ENCODE measurements around the gene DNMT1. TPM values are rescaled to one million over a fixed set of nuclear protein-coding genes. Genes with fewer than 3 reads are reported as not detected.
"Not testable (repeated sequence)": the region's sequence is repeated elsewhere in the genome, so short reads cannot be mapped to it uniquely, and the experiment has no call there.

DNMT1 gene
- total RNA-seq, 2 donors from 2014 or later, result 163 to 189 TPM

- Histone ChIP-seq H3K4me3 (ENCODE audit: low read length) (no peak overlapping the region), H3K4me1 (ENCODE audit: control insufficient read depth, insufficient read depth, low read length) (no peaks in the 10 kb centered on the region), H3K36me3 (ENCODE audit: control insufficient read depth, insufficient read depth, low read length) (no peaks in the 10 kb centered on the region), H3K9me3 (ENCODE audit: control insufficient read depth, low read length) (no peaks in the 10 kb centered on the region), H3K9ac (ENCODE audit: extremely low read depth, low read length, poor library complexity, severe bottlenecking) (no peak overlapping the region), H3K27me3 (ENCODE audit: control insufficient read depth, insufficient read depth, low read length, poor library complexity, severe bottlenecking) (no peaks in the 10 kb centered on the region), H3K27ac (ENCODE audit: low read depth, low read length) (no peak overlapping the region)
- WGBS, 2 experiments (ENCODE audit: insufficient coverage in 1 of 2, insufficient read length in 1 of 2), result 91 to 93% methylated on average over 3 to 4 of the region's 4 CpGs
- DNase-seq, result no peak
- Mint-ChIP-seq H3K9me3 (peaks cover 4% of the 10 kb centered on the region), H3K36me3 (ENCODE audit: low read depth) (no peaks in the 10 kb centered on the region), H3K27me3 (ENCODE audit: insufficient read depth) (peaks cover 3% of the 10 kb centered on the region), H3K27ac (no peak overlapping the region), H3K4me3 (no peak overlapping the region), H3K4me1 (no peaks in the 10 kb centered on the region)
- no peak for TF ChIP-seq CTCF (conservative IDR thresholded peaks at IDR 0.05)
Measured at GRCh38 chr19:10205636-10206035, 10.9 kb upstream of the DNMT1 start.

GRCh38 chr19:10203686-10204085 is 8.9 kb upstream of the DNMT1 start:
- Histone ChIP-seq H3K4me1 (ENCODE audit: control insufficient read depth, insufficient read depth, low read length) (no peaks in the 10 kb centered on the region), H3K36me3 (ENCODE audit: control insufficient read depth, insufficient read depth, low read length) (no peaks in the 10 kb centered on the region), H3K27me3 (ENCODE audit: control insufficient read depth, insufficient read depth, low read length, poor library complexity, severe bottlenecking) (no peaks in the 10 kb centered on the region), H3K4me3 (ENCODE audit: low read length) (no peak overlapping the region), H3K9ac (ENCODE audit: extremely low read depth, low read length, poor library complexity, severe bottlenecking) (no peak overlapping the region), H3K9me3 (ENCODE audit: control insufficient read depth, low read length) (no peaks in the 10 kb centered on the region), H3K27ac (ENCODE audit: low read depth, low read length) (no peak overlapping the region)
- no peaks in the 10 kb centered on the region for H3K36me3 Mint-ChIP-seq (ENCODE audit: low read depth)
- no peaks in the 10 kb centered on the region for H3K4me1 Mint-ChIP-seq
- H3K27me3 Mint-ChIP-seq (ENCODE audit: insufficient read depth), result peaks cover 3% of the 10 kb centered on the region
- peaks cover 4% of the 10 kb centered on the region for H3K9me3 Mint-ChIP-seq
- WGBS, 2 experiments (ENCODE audit: insufficient coverage in 1 of 2, insufficient read length in 1 of 2), result 91 to 94% methylated on average over 2 to 3 of the region's 3 CpGs
- DNase-seq, result no peak
- no peak overlapping the region for H3K4me3 Mint-ChIP-seq
- TF ChIP-seq CTCF (conservative IDR thresholded peaks at IDR 0.05), result no peak
- H3K27ac Mint-ChIP-seq, result no peak overlapping the region

GRCh38 chr19:10201176-10201575 is 6.4 kb upstream of the DNMT1 start:
- Histone ChIP-seq H3K4me3 (ENCODE audit: low read length) (no peak overlapping the region), H3K9ac (ENCODE audit: extremely low read depth, low read length, poor library complexity, severe bottlenecking) (no peak overlapping the region), H3K9me3 (ENCODE audit: control insufficient read depth, low read length) (no peaks in the 10 kb centered on the region), H3K4me1 (ENCODE audit: control insufficient read depth, insufficient read depth, low read length) (no peaks in the 10 kb centered on the region), H3K36me3 (ENCODE audit: control insufficient read depth, insufficient read depth, low read length) (no peaks in the 10 kb centered on the region), H3K27me3 (ENCODE audit: control insufficient read depth, insufficient read depth, low read length, poor library complexity, severe bottlenecking) (no peaks in the 10 kb centered on the region), H3K27ac (ENCODE audit: low read depth, low read length) (no peak overlapping the region)
- H3K27ac Mint-ChIP-seq, result no peak overlapping the region
- H3K36me3 Mint-ChIP-seq (ENCODE audit: low read depth), result no peaks in the 10 kb centered on the region
- no peak for DNase-seq
- 91 to 100% methylated on average over 2 to 3 of the region's 3 CpGs for WGBS, 2 experiments (ENCODE audit: insufficient coverage in 1 of 2, insufficient read length in 1 of 2)
- H3K9me3 Mint-ChIP-seq, result peaks cover 2% of the 10 kb centered on the region
- no peak for TF ChIP-seq CTCF (conservative IDR thresholded peaks at IDR 0.05)
- no peaks in the 10 kb centered on the region for H3K4me1 Mint-ChIP-seq
- peaks cover 3% of the 10 kb centered on the region for H3K27me3 Mint-ChIP-seq (ENCODE audit: insufficient read depth)
- no peak overlapping the region for H3K4me3 Mint-ChIP-seq

- not testable (repeated sequence) for H3K4me3 ChIP-seq (ENCODE audit: low read length); H3K36me3 Mint-ChIP-seq (ENCODE audit: low read depth); H3K36me3 ChIP-seq (ENCODE audit: control insufficient read depth, insufficient read depth, low read length); H3K9ac ChIP-seq (ENCODE audit: extremely low read depth, low read length, poor library complexity, severe bottlenecking); H3K9me3 Mint-ChIP-seq; H3K4me1 ChIP-seq (ENCODE audit: control insufficient read depth, insufficient read depth, low read length); H3K27ac ChIP-seq (ENCODE audit: low read depth, low read length); H3K4me1 Mint-ChIP-seq; DNase-seq; H3K9me3 ChIP-seq (ENCODE audit: control insufficient read depth, low read length); H3K27me3 Mint-ChIP-seq (ENCODE audit: insufficient read depth); H3K27ac Mint-ChIP-seq; H3K27me3 ChIP-seq (ENCODE audit: control insufficient read depth, insufficient read depth, low read length, poor library complexity, severe bottlenecking); H3K4me3 Mint-ChIP-seq
- 88 to 95% methylated on average over 11 to 15 of the region's 15 CpGs for WGBS, 2 experiments (ENCODE audit: insufficient coverage in 1 of 2, insufficient read length in 1 of 2)
Measured at GRCh38 chr19:10200101-10200500, 5.3 kb upstream of the DNMT1 start.

- not testable (repeated sequence) for H3K27me3 Mint-ChIP-seq (ENCODE audit: insufficient read depth); H3K36me3 ChIP-seq (ENCODE audit: control insufficient read depth, insufficient read depth, low read length)
Measured at GRCh38 chr19:10198889-10199644, 4.3 kb upstream of the DNMT1 start.

More at GRCh38 chr19:10198889-10199644, 4.3 kb upstream of the DNMT1 start:
- not testable (repeated sequence) for H3K27ac Mint-ChIP-seq; H3K9me3 Mint-ChIP-seq; DNase-seq; H3K27ac ChIP-seq (ENCODE audit: low read depth, low read length); H3K4me1 ChIP-seq (ENCODE audit: control insufficient read depth, insufficient read depth, low read length); H3K9me3 ChIP-seq (ENCODE audit: control insufficient read depth, low read length); H3K27me3 ChIP-seq (ENCODE audit: control insufficient read depth, insufficient read depth, low read length, poor library complexity, severe bottlenecking); H3K4me1 Mint-ChIP-seq; H3K9ac ChIP-seq (ENCODE audit: extremely low read depth, low read length, poor library complexity, severe bottlenecking); H3K4me3 ChIP-seq (ENCODE audit: low read length); H3K4me3 Mint-ChIP-seq; H3K36me3 Mint-ChIP-seq (ENCODE audit: low read depth)
- 90 to 93% methylated on average over 9 to 10 of the region's 11 CpGs for WGBS, 2 experiments (ENCODE audit: insufficient coverage in 1 of 2, insufficient read length in 1 of 2)
